Endometrial microvascular endothelial cells (primary cell): ENCODE data around the gene GABRG3. TPM values are rescaled to one million over a fixed set of nuclear protein-coding genes. Genes with fewer than 3 reads are reported as not detected.

Experiments used
- in situ Hi-C: cut with HindIII; loops from 2 replicates; pipeline ENCODE4 v1.10.0; 2017; ENCODE audit warnings: low sequenced_read_pairs, low pct_unique_long_range_greater_than_20kb; ENCODE audit errors: inconsistent ontology term
- total RNA-seq: library from RNA; depleted of rRNA; stranded (reverse); fragments of >200 nt; gene quantifications from one replicate; pipeline ENCODE4 v1.2.3, GENCODE V29; 2015; ENCODE audit errors: inconsistent ontology term

Gene GABRG3
- total RNA-seq, 1 donor from 2014 or later = not detected

- in situ Hi-C loops = no loop called here
Observed at GRCh38 chr15:27088584-27089232, 117.7 kb downstream of the GABRG3 start.

- in situ Hi-C loops = no loop called here
Observed at GRCh38 chr15:27089233-27089586, 118.2 kb downstream of the GABRG3 start.

DNA sequence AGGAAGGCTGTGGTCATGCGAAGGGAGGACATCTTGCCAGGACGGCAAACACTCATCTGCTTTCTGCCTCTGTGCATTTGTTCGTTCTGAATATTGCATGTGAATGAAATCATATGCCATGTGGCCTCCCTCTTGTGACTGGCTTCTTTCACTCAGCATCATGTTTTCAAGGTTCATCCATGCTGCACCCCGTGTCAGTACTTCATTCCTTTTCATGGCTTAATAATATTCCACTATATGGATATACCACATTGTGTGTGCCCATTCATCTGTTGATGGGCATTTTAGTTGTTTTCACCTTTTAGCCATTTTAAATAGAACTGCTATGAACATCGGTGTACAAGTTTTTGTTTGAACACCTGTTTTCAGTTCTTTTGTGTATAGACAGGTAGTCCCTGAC is 118.7 kb downstream of the GABRG3 start:
- in situ Hi-C loops = no loop called here

- in situ Hi-C loops = no loop called here
Observed at GRCh38 chr15:27091270-27091940, 120.4 kb downstream of the GABRG3 start.

GRCh38 chr15:27092390-27092789 is 121.4 kb downstream of the GABRG3 start:
- in situ Hi-C loops = no loop called here

- in situ Hi-C loops = no loop called here
Observed at GRCh38 chr15:27094235-27094634, 123.3 kb downstream of the GABRG3 start.

DNA sequence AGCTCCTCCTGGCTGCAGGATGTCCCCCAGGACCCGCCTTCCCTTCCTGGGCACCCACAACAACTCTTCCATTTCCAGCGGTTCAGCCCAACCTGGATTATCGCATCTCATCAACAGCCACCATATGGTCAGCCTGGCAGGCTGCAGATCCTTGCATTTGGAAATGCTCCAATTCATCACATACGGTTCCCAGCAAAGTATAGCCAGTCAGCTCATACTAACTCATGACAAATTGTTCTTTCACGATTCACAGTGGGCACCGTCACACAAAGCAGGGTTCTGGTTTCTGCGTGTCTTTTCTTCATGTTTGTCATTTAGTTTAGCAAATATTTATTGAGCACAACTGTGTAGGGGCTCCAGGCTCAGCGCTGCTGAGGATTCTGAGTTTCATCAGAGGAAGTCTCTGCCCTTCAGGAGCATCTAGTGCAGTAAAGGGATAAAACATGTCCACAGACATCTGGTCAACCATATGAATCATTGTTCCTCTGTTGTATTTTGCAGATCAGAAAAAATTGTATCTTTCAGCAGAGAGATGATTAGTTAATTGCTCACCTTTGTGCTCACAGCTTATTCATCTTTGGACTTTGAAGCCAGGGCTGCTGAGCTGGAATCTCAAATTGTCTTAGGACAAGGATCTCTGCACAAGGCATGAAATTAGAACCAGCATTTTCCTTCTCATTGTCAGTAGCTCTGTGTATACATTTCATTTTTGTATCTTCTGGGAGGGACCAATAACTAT is 125.1 kb downstream of the GABRG3 start:
- in situ Hi-C loops = no loop called here

DNA sequence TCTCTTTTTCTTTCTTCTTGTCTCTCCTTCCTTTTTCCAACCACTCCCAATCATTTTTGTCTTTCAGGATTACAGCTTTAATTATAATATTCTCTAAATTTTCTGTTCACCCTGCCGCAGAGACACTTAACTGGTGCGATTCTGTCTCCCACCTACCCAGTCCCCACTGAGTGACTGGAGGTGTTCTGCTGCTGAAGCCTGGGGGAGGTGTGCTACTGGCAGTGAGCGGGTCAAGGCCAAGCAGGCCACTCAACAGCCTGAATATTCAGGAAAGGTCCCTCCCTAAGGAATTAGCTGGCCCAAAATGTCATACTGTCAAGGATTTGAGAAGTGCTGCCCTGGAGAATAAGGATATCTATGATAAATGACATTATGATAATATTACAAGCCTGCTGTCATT is 126.5 kb downstream of the GABRG3 start:
- in situ Hi-C loops = no loop called here

DNA sequence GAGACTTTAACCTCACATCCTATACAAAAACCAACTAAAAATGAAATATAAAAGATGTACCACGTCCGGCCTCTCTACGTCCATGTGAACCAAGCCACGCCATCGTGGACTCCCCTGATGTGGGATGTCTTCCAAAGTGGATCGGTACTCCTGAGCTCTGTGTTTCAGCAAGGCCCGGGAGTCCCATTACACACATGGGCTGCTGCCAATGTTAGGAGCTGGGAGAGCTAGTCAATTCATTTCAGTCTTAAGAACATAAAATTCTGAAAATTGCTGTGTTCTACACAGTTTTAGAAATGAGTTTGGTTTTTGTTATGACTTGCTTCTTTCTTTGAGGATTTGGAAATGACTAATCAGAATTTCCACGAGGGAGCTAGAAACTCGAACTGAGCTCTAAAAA is 131.0 kb downstream of the GABRG3 start:
- in situ Hi-C loops = no loop called here

DNA sequence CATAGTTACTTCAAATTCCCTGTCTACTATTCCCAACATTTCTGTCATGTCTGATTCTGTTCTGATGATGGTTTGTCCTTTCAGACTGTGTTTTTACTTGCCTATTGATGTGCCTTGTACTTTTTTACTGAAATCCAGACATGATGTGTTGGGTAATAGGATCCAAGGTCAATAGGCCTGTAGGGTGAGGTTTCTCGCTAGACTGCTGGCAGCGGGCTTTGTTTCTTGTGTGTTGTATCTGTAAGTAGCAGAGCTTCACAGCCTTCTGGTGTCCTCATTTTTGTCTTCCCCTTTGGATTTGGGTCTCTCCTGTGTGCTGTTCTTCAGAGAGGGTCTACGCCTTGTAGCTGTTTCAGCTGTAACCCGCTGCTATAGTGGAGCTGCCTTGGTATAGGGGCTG is 140.3 kb downstream of the GABRG3 start:
- in situ Hi-C loops = no loop called here

GRCh38 chr15:27114473-27114872 is 143.5 kb downstream of the GABRG3 start:
- in situ Hi-C loops = no loop called here

- in situ Hi-C loops = no loop called here
Observed at GRCh38 chr15:27119695-27120266, 148.8 kb downstream of the GABRG3 start.

DNA sequence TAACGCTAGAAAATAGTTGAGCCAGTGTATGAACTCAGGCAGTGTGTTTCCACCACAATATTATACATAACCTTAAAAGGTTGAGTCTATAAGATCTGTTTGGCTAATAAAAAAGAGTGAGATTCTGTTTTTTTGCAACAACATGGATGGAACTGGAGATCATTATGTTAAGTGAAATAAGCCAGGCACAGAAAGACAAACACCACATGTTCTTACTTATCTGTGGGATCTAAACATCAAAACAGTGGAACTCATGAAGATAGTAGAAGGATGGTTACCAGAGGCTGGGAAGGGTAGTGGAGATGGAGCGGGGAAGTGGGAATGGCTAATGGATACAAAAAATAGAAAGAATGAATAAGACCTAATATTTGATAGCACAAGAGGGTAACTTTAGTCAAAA is 150.7 kb downstream of the GABRG3 start:
- in situ Hi-C loops = no loop called here

DNA sequence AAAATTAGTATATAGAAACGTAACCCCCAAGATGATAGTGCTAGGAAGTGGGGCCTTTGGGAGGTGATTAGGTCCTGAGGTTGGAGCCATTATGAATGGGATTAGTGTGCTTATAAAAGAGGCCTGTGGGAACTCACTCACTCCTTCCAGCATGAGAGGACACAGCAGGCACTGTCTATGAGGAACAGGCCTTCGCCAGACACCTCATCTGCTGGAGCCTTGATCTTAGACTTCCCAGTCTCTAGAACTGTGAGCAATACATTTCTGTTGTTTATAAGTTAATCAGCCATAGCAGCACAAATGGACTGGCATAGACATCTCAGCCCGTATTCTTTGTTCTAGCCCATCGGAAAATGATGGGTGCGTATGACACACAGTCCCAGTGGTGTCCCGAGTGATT is 152.3 kb downstream of the GABRG3 start:
- in situ Hi-C loops = no loop called here

DNA sequence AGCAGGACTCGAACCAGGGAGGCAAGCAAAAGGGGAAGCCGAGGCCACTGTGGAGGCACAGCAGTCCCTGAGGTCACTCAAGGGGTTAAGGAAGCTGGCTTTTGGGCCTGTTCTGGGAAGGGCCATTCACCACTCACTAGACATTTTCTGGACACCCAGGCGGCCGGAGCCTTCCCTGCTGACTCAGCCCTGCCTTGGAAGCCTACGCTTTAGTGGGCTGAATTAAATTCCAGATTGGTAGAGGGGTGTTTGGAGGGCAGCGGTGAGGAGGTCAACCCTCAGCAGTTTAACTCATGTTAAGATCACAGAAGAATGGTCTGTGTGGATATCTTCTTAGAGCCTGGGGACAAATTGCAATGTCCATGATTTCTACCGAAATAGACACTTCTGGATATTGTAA is 152.8 kb downstream of the GABRG3 start:
- in situ Hi-C loops = no loop called here

DNA sequence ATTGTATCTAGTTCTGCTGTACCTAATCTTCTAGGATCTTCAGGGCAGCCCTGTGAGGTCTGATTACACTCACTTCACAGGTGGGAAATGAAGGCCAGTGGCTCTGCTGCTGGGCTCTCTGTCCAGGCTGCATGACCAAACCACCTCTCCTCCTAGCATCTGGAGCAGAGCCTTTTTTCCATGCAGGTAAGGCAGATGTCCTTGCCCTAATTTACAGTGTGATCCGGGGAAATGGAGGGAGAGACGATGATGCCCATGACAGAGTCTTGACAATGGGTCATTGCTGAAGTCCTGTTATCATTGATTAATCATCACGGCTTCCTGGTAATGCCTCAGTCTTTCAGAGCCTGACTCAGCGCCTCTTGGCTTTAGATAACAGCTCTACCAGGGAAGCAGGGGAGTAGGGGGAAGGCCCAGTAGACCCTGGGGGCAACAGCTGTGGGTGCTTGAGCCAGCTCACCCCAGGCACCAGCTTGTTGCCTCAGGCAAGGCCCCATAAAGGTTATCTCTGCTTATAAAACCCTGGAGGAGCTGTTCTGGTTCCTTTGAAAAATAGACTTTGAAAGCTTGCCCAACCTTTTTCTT is 153.4 kb downstream of the GABRG3 start:
- in situ Hi-C loops = no loop called here

DNA sequence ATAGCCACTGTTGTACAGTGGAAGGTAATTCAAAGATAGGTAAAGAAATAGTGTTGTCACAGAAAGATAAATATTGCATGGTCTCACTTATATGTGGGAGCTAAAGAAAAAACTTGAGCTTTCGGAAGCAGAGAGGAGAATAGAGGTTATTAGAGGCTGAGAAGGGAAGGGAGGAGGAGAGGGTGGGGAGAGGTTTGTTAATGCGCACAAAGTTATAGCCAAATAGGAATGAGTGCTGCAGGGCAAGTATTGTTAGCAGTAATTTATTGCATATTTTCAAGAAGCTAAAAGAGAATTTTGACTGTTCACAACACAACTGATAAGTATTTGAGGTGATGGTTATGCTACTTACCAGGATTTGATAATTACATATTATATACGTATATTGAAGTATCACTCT is 154.2 kb downstream of the GABRG3 start:
- in situ Hi-C loops = no loop called here

DNA sequence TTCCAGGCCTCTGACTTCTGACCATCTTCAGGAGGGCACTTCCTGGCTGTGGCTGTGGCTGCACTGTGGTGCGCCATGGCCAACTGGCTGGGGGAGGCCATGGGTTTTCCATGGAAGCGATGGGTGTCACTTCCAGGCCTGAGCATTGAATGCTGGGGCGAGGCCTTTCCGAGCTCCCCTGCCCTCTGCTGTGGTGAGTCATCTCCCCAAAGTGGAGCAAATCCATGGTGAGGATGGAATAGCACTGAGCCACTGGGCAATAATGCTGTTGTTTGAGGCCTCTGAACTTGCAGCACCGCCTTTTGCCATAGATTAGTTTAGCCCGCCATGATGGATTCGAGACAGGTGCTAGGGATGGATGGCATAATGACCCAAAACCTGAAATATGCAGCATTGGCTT is 155.5 kb downstream of the GABRG3 start:
- in situ Hi-C loops = no loop called here

DNA sequence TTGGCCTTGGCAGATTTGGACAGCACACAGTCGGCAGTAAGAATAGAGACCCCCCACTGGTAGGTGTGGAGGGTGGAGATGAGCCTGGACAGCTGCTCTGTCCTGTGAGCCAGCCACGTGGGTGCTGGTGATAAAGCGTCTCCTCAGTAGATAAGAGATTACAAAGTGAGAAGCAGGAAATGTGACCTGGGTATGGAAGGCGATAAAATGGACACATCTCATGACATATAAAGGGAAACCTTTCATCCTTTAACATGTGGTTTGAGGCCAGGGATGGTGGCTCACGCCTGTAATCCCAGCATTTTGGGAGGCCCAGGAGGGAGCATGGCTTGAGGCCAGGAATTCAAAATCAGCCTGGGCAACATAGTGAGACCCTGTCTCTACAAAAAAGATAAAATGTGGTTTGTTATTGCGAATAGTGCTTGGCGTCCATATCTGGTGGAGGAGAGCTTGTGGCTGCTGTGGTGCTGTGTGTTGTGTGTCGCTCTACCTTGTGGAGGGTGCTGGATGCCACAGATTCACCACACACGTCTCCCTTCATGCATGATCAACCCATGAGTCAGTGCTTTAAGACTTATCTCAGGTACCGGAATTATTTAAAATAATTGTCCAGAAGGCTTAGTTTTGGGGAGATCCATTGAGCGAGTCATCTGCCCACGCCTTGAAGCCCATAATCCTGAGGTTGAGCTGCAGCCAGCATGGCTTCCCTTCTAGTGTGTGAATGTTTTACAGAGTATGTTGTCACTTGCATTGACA is 157.0 kb downstream of the GABRG3 start:
- in situ Hi-C loops = no loop called here
